HG02938 (cell line): ENCODE measurements around the gene FAHD1.

ENCODE experiments used
- ATAC-seq: cut with Tn5 transposase; IDR thresholded peaks from one replicate; pipeline ENCODE4 v1.9.1; 2021; ENCODE audit warnings: mild to moderate bottlenecking, moderate library complexity; ENCODE audit not compliant: unreplicated experiment

Gene FAHD1

GRCh38 chr16:1826691-1827573 lies at the start of gene FAHD1, which contains the start of gene HAGH:
FAHD1 (plus strand) TSS chr16:1827206; CDS start chr16:1827239, 33 bp downstream.
HAGH (minus strand) TSS chr16:1826825; CDS start chr16:1826787, 38 bp downstream.
- ATAC-seq: peak; percentile 86

GRCh38 chr16:1777375-1778199 lies 49.4 kb upstream of the FAHD1 start:
- ATAC-seq: no peak

DNA sequence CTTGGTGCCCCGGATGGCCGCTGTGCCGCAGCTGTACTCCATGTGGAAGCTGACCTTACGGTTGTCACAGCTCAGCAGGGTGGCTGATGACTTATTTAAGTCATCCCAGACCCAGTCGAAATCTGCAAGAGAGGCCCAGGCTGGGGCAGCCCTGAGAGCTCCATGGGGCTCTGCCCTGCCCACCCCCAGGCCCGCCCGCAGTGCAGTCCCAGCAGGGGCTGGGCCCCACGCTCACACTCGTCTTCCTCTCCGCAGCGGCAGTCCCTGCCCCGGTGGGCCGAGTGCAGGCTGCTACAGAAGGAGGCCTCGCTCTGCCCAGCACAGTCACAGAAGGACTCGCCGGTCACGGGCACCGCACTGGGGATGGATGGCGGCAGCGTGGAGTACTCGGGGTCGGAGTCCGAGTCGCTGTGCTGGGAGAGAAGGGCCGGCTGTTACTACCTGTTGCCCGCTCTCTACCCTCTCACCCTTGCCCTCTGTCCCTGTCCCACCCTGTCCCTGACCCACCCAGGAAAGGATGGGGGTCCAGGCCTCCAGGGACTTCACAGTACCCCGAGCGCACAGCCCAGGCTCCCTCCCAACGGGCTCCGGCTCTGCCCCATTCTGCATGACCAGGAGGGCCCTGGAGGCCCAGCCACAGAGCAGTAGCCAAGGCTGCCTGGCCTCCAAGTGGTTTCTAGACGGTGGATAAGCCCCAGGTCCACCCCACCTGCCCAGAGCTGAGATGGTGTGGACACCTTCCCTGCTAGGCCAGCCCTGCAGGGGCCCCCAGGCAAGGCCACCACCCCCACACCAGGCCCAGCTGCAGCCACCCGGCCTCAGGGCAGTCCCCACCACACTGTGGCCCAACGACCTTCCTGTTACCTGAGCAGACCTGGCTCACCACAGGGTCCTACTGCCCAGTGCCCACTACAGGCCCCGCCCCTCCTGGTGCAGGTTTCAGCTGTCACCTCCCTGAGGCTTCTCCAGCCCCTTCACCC lies 48.5 kb upstream of the FAHD1 start:
- ATAC-seq: no peak

DNA sequence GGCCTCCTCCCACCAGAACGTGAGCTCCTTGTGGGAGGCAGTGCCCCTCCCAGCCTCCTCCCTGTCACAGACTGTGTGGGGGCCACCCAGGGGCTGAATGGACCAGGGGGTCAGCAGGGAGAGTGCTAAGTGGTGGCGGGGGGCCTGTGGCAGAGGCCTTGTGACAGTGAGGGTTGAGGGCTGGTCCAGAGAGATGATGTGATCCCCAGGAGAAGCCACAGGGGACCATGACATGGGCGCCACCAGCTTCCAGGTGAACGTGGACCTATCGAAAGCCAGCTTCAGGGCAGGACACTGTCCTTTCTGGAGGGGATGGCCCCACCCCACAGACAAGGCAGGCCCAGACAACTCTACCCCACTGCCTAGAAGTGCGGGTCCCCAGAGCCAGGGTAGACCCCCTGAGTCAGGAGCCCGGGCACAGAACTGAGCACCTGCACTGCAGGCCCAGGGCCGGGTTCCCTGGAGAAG lies 47.7 kb upstream of the FAHD1 start:
- no peak for ATAC-seq

DNA sequence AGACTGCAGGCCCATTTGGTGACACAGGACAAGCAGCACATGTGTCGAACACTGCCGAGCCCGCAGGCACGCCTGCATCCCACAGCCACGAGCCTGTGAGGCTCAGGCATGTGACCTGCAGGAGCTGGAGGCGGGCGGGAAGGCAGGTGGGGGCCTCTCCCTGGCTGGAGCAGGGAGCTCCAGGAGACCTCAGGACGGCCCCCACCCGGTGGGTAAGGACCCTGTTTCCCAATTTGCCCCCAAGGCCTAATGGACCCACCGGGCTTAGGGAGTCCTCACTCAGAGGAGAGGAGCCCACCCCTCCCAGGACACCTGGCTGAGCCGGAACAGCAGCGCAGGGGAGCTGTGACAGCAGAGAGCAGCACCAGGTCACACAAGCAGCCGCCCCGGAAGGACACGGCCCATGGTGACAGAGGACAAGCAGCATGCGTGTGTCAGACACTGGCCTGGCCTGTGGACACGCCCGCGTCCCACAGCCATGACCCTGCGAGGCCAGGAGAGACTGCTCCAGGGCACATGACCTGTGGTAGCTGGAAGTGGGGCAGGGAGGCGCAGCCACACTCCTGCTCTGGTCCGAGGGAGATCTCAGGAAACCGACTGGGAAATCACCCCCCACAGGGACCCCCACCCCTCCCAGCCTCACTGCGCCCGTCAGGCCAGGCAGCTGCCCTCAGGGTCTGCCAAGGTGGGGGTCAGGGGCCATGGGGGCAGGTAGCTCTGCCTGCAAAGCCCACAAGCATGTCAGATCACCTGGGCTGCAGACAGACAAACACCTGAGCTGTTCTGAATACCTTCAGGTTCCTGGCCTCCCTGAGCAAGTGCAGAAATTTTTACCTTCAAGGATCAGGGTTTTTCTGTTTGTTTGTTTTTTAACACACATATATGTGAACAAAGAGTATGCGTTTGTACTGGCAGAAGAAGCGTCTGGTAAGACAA lies 47.0 kb upstream of the FAHD1 start:
- ATAC-seq: no peak

- no peak for ATAC-seq
Observed at GRCh38 chr16:1780677-1781072, 46.3 kb upstream of the FAHD1 start.

GRCh38 chr16:1781254-1781653 lies 45.8 kb upstream of the FAHD1 start:
- no peak for ATAC-seq

- ATAC-seq: no peak
Observed at GRCh38 chr16:1781758-1782407, 45.1 kb upstream of the FAHD1 start.

GRCh38 chr16:1782408-1783264 lies 44.4 kb upstream of the FAHD1 start, which contains the start of the genes NUBP2 and SPSB3:
NUBP2 (plus strand) TSS chr16:1782960; CDS start chr16:1783021, 61 bp downstream.
SPSB3 (minus strand) TSS chr16:1782571; CDS start chr16:1781483, 1,088 bp downstream.
- peak; percentile 88 for ATAC-seq

DNA sequence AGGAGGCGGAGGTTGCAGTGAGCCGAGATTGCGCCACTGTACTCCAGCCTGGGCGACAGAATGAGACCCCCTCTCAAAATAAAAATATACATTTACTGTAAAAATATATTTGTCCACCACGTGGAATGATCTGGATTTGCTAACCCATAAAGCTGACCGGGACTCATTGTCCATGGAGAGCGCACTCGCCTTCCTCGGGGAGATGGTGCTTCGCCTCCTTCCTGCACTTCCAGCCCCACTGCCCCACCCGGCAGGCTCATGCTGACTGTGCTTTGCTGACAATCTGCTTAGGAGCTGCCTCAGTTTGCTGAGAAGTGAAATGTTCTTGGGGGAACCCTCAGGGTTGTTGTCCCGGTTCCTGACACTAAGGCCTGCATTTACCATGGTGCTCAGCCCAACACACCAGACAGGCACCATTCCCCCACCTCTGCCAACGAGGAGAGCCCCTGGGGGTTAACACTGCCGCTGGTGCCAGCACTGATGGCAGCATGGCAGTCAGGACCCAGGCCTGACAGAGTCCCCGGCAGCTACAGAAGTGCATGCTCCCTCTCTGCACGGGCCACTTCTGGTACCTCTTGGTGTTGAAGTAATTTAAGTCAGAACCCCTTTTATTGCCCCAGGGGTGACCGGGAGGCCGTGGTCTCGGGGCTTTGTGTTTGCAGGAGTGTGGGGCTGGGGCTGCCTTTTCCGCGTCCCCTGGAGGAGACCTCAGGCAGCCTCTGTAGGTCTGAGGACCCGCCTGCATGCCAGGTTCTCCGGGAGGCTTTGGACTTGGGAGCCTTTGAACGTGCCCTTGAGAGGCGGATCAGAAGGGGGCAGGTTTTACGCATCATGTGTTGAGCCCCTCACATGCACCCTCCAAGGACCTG lies 41.8 kb upstream of the FAHD1 start:
- no peak for ATAC-seq

DNA sequence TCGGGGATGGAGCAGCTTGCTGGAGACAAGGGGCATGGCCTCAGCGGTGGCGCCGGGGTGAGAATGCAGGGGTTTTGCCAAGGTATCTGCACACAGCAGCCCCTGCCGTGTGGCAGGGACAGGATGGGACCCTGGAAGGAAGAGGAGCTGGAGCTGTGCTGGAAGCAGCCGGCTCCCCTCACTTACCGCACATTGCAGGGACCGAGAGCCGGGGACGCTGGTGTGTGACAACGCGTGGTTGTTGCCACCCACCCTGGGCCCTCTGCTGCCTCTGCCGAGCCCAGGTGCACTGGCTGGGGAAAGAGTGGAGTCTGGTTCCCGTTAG lies 41.2 kb upstream of the FAHD1 start:
- ATAC-seq: no peak

- ATAC-seq: no peak
Observed at GRCh38 chr16:1786242-1787055, 40.6 kb upstream of the FAHD1 start.

GRCh38 chr16:1787056-1787321 lies 40.0 kb upstream of the FAHD1 start:
- no peak for ATAC-seq

DNA sequence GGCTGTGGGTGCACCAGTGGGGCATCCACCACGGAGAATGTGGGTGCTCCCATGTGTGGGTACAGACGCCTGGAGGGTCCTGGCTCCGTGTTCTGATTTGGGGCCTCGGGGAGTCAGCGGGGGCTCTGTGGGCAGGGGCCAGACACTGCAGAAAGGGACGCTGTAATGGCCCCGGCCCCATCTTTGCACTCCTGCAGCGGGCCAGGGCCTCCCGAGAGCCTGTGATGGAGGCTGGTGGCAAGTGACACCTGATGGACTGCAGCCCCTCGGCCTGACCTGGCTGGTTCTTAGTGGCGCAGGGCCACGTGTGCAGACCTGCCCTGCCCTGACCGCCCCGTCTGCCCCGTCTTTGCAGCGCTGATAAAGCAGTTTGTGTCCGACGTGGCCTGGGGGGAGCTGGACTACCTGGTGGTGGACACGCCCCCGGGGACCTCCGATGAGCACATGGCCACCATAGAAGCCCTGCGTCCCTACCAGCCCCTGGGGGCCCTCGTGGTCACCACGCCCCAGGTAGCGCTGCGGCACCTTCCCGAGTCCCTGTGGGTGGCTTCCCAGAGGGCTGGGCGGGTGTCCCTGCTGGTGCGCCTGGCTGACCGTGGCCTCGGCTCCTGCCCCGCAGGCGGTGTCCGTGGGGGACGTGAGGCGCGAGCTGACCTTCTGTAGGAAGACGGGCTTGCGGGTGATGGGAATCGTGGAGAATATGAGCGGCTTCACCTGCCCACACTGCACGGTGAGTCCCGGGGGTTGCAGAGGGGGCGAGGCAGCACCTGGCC lies 39.5 kb upstream of the FAHD1 start:
- ATAC-seq: no peak

DNA sequence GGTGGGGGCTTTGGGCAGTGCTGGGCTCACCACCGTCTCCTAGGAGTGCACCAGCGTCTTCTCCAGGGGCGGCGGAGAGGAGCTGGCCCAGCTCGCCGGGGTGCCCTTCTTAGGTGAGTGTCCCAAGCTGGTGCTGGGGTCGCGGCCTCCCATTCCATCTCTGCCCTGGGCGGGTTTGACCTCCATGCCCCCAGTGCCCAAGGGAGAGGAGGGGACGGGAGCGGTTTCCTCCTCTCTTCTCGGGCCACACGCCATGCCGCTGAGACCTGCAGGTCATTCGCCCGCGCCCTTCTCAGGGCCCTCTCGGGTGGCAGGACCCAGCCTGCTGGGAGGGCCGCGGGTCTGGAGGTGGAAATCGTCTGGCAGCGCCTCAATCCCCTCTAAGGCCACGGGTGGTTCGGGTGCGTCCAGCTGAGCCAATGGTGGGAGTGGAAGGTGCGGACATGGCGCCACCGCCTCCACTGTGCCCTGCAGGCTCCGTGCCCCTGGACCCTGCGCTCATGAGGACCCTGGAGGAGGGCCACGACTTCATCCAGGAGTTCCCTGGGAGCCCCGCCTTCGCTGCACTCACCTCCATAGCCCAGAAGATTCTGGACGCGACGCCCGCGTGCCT lies 38.8 kb upstream of the FAHD1 start:
- ATAC-seq: no peak
